GM12864 (cell line): ENCODE measurements around the gene IFNA2.
"Not testable (repeated sequence)": the region's sequence is repeated elsewhere in the genome, so short reads cannot be mapped to it uniquely, and the experiment has no call there.

Experiments
- DNase-seq: peaks from one replicate; pipeline ENCODE4 v3.0.0-alpha.2; 2011; ENCODE audit warnings: low read depth
- H3K4me3 ChIP-seq: 2 replicates; pipeline ENCODE4 v1.5.1; 2011; ENCODE audit warnings: mild to moderate bottlenecking, low read depth, low read length, control low read depth
- TF ChIP-seq, protein P1 (sequence below): IDR thresholded peaks from 2 replicates; pipeline ENCODE4 v1.5.1; 2011; ENCODE audit warnings: low read depth, mild to moderate bottlenecking, moderate library complexity, low read length, control low read depth, inconsistent platforms; ENCODE audit errors: missing control alignments

IFNA2 gene

DNA sequence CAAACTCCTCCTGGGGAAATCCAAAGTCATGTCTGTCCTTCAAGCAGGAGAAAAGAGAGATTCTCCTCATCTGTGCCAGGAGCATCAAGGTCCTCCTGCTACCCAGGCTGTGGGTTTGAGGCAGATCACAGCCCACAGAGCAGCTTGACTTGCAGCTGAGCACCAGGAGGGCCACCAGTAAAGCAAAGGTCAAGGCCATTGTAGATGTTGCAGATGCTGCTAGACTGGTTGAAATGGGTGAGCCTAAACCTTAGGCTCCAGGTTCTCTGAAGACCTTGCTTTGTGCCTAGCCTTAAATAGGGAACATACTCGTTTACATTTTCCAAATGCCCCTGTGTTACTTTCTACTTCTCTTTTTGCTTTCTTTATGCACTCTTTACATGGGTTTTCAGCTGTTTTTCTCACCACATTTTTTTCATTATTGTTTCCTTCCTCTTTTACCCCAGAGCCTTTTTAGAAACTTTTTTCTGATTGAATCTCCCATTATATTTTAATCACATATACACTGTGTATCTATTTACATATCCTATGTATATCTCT lies at the start of gene IFNA2:
Gene IFNA2 (minus strand): TSS at position 268 of the 540 bp plus-strand sequence. CDS start 69 bp downstream, at position 199.
- TF ChIP-seq, protein P1, sequence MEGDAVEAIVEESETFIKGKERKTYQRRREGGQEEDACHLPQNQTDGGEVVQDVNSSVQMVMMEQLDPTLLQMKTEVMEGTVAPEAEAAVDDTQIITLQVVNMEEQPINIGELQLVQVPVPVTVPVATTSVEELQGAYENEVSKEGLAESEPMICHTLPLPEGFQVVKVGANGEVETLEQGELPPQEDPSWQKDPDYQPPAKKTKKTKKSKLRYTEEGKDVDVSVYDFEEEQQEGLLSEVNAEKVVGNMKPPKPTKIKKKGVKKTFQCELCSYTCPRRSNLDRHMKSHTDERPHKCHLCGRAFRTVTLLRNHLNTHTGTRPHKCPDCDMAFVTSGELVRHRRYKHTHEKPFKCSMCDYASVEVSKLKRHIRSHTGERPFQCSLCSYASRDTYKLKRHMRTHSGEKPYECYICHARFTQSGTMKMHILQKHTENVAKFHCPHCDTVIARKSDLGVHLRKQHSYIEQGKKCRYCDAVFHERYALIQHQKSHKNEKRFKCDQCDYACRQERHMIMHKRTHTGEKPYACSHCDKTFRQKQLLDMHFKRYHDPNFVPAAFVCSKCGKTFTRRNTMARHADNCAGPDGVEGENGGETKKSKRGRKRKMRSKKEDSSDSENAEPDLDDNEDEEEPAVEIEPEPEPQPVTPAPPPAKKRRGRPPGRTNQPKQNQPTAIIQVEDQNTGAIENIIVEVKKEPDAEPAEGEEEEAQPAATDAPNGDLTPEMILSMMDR: no peak
- no peak for DNase-seq
- H3K4me3 ChIP-seq: no peak within 1 kb of the TSS

DNA sequence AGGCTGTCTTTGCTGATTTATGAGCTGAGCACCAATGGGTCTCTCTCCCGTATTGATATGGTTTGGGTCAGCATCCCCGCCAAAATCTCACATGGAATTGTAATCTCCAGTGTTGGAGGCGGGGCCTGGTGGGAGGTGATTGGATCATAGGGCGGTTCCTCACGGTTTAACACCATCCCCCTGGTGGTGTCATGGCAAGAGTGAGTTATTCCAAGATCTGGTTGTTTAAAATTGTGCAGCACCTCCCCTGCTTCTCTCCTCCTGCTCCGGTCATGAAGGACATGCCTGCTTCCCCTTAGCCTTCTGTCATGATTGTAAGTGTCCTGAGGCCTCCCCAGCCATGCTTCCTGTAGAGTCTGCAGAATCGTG lies 49.8 kb upstream of the IFNA2 start:
- DNase-seq, H3K4me3 ChIP-seq: not testable (repeated sequence)

DNA sequence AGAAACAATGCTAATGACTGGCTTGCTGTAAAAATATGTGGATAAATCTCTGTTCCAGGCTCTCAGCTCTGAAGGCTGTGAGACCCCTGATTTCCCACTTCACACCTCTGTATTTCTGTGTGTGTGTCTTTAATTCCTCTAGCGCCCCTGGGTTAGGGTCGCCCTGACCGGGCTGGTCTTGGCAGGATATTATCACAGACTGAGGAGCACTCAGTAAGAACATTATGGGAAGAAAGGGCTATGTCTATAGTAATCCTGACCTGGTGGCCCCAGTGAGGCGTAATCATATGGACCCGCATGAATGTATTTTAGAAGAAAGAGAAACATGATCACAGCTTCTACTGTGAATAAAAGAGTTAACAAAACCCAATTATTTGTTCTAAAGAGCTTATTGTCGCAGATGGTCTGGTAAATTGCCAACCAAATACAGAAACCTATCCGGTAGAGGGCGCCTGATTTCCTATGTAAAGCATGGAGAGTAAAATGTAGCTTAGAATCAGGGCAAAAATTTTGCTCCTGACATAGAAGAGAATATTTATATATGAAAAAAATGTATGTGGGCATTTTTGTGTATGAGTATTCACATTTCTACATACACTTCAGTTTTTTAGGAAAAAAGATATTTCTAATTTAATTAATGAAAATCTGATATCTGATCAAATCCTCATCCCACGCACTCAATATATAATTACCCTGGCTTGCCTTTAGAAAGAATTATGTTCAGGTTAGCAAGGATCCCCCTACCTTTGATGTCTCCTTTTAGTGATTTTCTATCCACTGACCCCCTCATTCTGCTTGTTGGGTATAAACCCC lies 49.2 kb upstream of the IFNA2 start:
- TF ChIP-seq, protein P1: peak; percentile 53
- H3K4me3 ChIP-seq: no peak overlapping the region
- no peak for DNase-seq

DNA sequence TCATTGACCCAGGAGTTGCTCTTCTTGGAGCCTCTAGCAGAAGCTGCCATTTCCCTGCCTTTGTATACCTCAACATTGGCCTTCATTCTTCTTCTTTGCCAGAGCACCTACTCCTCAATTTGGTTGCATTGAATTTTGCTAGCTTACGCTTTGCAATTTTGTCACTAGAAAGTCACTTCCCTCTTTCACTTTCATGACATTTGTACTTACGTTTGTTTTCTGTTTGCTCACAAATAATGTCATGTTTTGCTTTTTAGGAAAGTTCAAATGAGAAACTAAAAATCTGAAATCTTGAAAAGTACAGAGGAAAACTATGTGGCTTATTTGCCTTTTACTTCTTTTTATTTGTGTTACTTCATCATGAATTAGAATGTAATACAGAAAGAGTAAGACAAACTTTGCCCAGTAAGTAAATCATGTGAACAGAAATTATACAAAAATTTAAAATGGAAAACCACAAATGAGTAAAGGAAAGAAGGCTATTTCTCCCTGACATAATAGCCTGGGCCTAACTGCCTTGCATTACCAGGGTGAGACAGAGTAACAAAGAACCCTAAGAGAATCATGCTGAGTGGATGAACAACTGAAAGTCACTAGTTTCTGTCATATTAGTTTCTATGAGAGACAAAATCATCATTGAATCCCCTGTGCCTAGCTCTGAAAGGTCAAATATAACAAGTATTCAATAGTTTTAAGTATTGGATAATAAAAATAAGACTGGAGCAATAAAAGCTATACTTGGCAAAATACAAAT lies 47.7 kb upstream of the IFNA2 start:
- no peak overlapping the region for H3K4me3 ChIP-seq
- TF ChIP-seq, protein P1: no peak
- no peak for DNase-seq

DNA sequence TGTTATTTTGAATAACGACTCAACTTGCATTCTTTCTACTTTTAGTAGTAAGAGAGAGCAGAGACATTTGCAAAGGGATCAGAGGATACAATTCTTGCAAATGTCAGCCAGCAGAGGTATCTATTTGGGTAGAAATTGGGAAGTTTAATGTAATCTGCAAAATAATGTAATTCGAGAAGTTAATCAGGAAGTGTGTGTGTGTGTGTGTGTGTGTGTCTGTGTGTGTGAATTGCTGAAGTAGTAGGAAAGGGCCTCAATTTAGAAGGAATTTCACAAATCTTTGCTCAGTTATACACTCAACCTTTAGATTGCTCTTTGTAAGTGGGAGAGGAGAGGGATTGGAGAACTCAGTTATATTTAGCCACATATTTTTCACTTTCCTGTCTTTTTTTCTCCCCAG lies 44.0 kb upstream of the IFNA2 start:
- DNase-seq: no peak
- H3K4me3 ChIP-seq: no peak overlapping the region
- TF ChIP-seq, protein P1: no peak

DNA sequence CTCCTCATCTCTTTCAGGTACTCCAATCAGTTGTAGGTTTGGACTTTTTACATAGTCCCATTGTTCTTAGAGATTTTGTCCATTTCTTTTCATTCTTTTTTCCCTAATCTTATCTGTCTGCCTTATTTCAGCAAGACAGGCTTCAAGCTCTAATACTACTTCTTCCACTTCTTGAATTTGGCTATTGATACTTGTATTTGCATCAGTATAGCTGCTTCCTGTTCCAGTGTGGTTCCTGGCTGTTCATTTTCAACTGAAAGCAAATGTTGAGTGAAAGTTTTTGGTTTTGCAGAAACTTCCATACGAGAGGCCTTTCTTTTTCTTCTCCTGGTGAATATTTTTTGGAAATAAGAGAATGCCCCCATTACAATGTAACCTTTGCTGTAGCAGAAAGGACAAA lies 43.0 kb upstream of the IFNA2 start:
- H3K4me3 ChIP-seq: no peak overlapping the region
- TF ChIP-seq, protein P1: no peak
- DNase-seq: no peak

DNA sequence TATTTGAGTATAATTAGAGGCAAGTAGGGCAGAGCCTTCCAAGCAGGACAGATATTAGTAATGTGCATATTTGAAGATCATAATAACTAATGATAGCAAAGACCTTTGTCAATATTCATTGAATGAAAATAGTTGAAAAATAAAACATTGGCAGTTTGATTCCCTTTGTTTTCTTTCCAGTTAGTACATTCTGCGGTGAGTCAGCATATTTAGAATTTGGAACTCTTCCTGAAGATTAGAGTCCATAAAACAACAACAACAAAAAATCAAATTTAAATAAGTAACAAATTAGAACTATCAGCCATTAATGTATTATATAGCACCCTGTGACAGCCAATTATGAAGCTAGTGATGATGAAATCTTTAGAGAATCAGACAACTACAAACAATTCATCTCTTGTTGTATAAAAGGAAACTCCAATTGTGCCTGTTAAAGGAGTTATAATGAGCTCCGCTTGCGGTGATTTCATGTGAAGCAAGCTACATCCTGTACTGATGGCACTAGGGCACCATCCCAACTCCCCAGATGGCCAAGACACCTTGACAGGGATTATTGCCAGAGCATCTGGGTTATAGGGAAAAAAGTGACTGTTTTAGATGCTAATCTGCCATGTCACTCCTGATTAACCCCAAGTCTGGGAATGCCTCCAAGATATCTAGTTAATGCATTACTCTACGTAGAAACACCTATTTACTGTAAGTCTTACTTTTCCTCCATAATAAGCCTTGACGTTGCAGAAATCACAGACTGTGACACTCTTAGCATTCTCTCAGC lies 30.5 kb upstream of the IFNA2 start:
- H3K4me3 ChIP-seq: no peak overlapping the region
- no peak for DNase-seq
- TF ChIP-seq, protein P1: no peak
